Uterus (tissue), 4 donors: ENCODE data around the gene ADCY5. TPM values are rescaled to one million over a fixed set of nuclear protein-coding genes. Genes with fewer than 3 reads are reported as not detected.

Experiments used
- DNase-seq, 2 donors: peaks; one replicate each; pipeline ENCODE4 v3.0.0-alpha.2; 2019 to 2020
- H3K27ac ChIP-seq, 2 donors: fragments of 200-600 bp; sonication (generic); 1 replicate in 1 of 2; 2 replicates in 1 of 2; pipeline ENCODE4 v1.5.1; 2016 to 2018
- H3K27me3 ChIP-seq, 2 donors: fragments of 200-600 bp; sonication (generic); one replicate each; pipeline ENCODE4 v1.5.1; 2018 to 2019; ENCODE audit warnings: control low read depth in 1 of 2
- H3K36me3 ChIP-seq, 2 donors: fragments of 200-600 bp; sonication (generic); one replicate each; pipeline ENCODE4 v1.5.1; 2019; ENCODE audit warnings: control low read depth in 1 of 2
- H3K4me1 ChIP-seq, 2 donors: fragments of 200-600 bp; sonication (generic); one replicate each; pipeline ENCODE4 v1.5.1; 2018 to 2019; ENCODE audit warnings: control low read depth in 1 of 2
- H3K4me3 ChIP-seq, 2 donors: fragments of 200-600 bp; sonication (generic); 1 replicate in 1 of 2; 2 replicates in 1 of 2; pipeline ENCODE4 v1.5.1; 2018 to 2019; ENCODE audit warnings: mild to moderate bottlenecking in 1 of 2
- H3K9me3 ChIP-seq, 2 donors: fragments of 200-600 bp; sonication (generic); one replicate each; pipeline ENCODE4 v1.5.1; 2019; ENCODE audit warnings: control low read depth in 1 of 2
- POLR2A ChIP-seq, 2 donors: fragments of 450-650 bp; IDR thresholded peaks; one replicate each; pipeline ENCODE4 v1.6.1; 2016; ENCODE audit warnings: antibody characterized with exemption in 2 of 2, mild to moderate bottlenecking in 1 of 2, moderate library complexity in 1 of 2
- intact Hi-C: fragments of 100-400 bp; cut with DNase I; formaldehyde crosslinking; loops from one replicate; pipeline ENCODE4 v1.15.1; 2023; ENCODE audit warnings: low total_unique reads
- total RNA-seq, 4 donors: library from RNA; depleted of rRNA in 3 of 4; stranded (reverse); fragments of >200 nt in 3 of 4; gene quantifications; one replicate each; pipeline versions ENCODE4 v1.1.0 to v1.2.4, GENCODE V29; 2014 to 2023
- TF ChIP-seq, protein P1 (sequence below), 4 experiments: fragments of 200-600 bp in 2 of 4; fragments of 450-650 bp in 2 of 4; sonication (generic) in 2 of 4; IDR thresholded peaks; one replicate each; pipeline ENCODE4 v1.5.1; 2016 to 2019; ENCODE audit warnings: antibody characterized with exemption in 4 of 4, mild to moderate bottlenecking in 2 of 4, moderate library complexity in 1 of 4
- donor health status: DM: yes; HTN: yes; CAD: no.

The ADCY5 gene
- total RNA-seq, 4 donors from 2014 or later, result 21.1 to 43.5 (median 34.7) TPM

DNA sequence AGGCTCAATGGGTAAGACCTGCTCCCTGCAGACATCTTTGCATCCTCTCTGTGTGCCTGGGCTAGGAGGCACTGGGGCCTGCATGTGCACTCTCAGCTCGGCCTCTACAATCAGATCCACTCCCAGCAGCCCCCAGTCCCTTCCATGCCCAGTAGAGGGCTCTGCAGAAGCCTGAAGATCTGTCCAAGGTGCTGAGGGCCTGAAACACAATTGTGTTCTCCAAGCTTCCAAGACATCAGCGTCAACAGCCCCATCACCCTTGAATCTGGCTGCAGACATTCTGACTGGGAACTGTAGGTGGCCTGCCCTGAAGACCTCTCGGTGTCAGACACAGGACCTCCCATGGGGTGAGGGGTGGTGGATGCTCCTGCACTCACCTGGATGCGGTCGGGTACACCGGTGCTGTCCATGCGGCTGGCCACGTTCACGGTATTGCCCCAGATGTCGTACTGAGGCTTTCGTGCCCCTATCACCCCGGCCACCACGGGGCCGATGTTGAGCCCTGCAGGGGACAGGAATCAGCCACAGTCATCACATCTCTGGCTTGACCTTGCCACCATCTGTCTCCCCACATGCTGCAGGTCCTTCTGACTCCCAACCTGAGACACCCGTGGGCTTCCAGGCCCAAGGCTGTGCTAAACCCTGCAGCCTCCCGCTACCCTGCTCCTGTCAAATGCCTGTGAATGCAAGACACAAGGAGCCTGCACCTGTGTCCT, 162.4 kb downstream of the ADCY5 start:
- no peaks in the 10 kb centered on the region for H3K27me3 ChIP-seq
- intact Hi-C loops, result no loop called here
- DNase-seq, result no peak
- H3K4me3 ChIP-seq, result no peak overlapping the region
- H3K9me3 ChIP-seq, result no peaks in the 10 kb centered on the region
- H3K27ac ChIP-seq, result no peak overlapping the region
- no peak for TF ChIP-seq POLR2A (IDR thresholded peaks at IDR 0.05)
- TF ChIP-seq, protein P1, sequence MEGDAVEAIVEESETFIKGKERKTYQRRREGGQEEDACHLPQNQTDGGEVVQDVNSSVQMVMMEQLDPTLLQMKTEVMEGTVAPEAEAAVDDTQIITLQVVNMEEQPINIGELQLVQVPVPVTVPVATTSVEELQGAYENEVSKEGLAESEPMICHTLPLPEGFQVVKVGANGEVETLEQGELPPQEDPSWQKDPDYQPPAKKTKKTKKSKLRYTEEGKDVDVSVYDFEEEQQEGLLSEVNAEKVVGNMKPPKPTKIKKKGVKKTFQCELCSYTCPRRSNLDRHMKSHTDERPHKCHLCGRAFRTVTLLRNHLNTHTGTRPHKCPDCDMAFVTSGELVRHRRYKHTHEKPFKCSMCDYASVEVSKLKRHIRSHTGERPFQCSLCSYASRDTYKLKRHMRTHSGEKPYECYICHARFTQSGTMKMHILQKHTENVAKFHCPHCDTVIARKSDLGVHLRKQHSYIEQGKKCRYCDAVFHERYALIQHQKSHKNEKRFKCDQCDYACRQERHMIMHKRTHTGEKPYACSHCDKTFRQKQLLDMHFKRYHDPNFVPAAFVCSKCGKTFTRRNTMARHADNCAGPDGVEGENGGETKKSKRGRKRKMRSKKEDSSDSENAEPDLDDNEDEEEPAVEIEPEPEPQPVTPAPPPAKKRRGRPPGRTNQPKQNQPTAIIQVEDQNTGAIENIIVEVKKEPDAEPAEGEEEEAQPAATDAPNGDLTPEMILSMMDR (IDR thresholded peaks at IDR 0.05), result peak in 3 of 4 experiments; percentile 12 to 39 (median 32)
- H3K36me3 ChIP-seq, result no peaks in the 10 kb centered on the region
- H3K4me1 ChIP-seq, result no peaks in the 10 kb centered on the region

- no peaks in the 10 kb centered on the region for H3K36me3 ChIP-seq
- no peaks in the 10 kb centered on the region for H3K9me3 ChIP-seq
- H3K27ac ChIP-seq, result no peak overlapping the region
- no peaks in the 10 kb centered on the region for H3K27me3 ChIP-seq
- no peak overlapping the region for H3K4me3 ChIP-seq
- H3K4me1 ChIP-seq, result no peaks in the 10 kb centered on the region
- TF ChIP-seq, protein P1 (IDR thresholded peaks at IDR 0.05), result no peak
- intact Hi-C loops, result no loop called here
- DNase-seq, result no peak
Observed at GRCh38 chr3:123285931-123286307, 163.0 kb downstream of the ADCY5 start.

DNA sequence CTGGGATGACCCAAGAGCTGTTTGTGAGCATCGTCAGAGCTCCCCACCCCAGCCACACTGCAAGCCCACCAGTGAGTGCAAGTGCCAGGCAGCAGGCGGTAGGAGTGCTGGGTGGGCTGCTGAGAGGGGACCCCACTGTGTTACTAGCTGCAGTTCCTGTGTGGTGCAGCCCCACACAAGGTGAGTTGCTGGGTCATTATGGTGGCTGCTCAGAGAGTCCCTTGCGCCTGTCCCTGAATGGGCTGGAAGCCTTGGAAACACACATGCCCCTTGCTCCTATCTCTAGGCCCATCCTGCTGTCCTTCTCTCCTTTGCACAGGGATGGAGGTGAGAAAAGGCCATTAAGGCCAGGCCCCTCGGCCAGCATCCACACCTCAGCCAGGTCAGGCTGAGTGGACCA, 163.4 kb downstream of the ADCY5 start:
- Histone ChIP-seq H3K27ac (no peak overlapping the region), H3K4me3 (no peak overlapping the region), H3K9me3 (no peaks in the 10 kb centered on the region), H3K27me3 (no peaks in the 10 kb centered on the region), H3K36me3 (no peaks in the 10 kb centered on the region), H3K4me1 (no peaks in the 10 kb centered on the region)
- intact Hi-C loops, result no loop called here
- DNase-seq, result no peak
- TF ChIP-seq POLR2A (IDR thresholded peaks at IDR 0.05), result no peak
- TF ChIP-seq, protein P1 (IDR thresholded peaks at IDR 0.05), result no peak

DNA sequence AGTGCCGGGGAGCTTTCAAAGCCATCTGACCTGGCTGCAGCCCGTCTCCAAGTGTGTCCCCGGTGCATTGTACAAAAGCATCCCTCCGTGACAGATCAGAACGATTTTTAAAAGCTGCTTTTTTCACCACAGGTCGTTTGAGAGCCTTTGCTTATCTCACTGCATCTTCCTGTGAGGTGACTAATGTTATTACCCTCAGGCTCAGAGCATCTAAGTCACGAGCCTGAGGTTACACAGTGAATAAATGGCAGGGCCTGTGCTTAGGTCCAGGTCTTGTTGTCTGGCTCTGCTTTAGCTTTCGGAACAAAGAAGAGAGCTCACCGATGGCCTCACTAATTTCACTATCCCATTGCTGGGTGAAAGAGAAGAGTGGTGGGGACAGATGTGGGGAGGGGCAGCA, 163.8 kb downstream of the ADCY5 start:
- Histone ChIP-seq H3K27me3 (no peaks in the 10 kb centered on the region), H3K4me1 (no peaks in the 10 kb centered on the region), H3K9me3 (no peaks in the 10 kb centered on the region), H3K36me3 (no peaks in the 10 kb centered on the region), H3K27ac (no peak overlapping the region), H3K4me3 (no peak overlapping the region)
- intact Hi-C loops, result no loop called here
- no peak for TF ChIP-seq POLR2A (IDR thresholded peaks at IDR 0.05)
- no peak for DNase-seq

DNA sequence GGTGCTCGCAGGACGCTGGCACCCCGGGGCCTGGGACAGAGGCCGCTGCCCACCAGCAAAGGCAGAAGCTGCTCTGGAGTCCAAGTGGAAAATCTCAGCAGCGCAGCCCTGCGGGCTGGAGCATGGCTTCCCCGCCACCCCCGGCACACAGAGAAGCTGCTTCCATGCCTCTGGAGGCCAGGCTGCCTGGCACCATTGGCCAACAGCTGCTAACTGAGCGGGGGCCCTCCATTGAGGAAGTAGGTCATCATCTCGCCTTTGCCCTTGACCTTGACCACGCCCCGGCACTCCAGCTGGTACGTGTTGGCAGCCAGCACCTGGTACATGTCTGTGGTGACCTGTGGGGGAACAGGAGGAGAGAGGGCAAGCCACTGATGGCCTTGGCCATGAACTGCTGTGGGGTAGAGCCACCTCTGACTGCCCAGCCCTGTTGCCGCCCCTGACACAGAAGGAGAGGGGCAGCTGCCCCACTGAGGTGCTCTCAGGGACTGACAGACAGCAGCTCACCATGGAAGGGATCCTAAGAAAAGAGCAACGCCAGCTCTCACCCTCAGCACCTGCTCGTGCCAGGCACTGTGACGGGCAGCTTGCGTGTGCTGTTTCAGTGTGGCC, 164.4 kb downstream of the ADCY5 start:
- H3K9me3 ChIP-seq, result no peaks in the 10 kb centered on the region
- intact Hi-C loops, result no loop called here
- TF ChIP-seq POLR2A (IDR thresholded peaks at IDR 0.05), result no peak
- TF ChIP-seq, protein P1 (IDR thresholded peaks at IDR 0.05), result no peak
- no peak for DNase-seq
- H3K27ac ChIP-seq, result no peak overlapping the region
- H3K36me3 ChIP-seq, result no peaks in the 10 kb centered on the region
- H3K4me3 ChIP-seq, result no peak overlapping the region
- no peaks in the 10 kb centered on the region for H3K27me3 ChIP-seq
- no peaks in the 10 kb centered on the region for H3K4me1 ChIP-seq
